ENCODE data around the gene MALRD1.

The MALRD1 gene

DNA sequence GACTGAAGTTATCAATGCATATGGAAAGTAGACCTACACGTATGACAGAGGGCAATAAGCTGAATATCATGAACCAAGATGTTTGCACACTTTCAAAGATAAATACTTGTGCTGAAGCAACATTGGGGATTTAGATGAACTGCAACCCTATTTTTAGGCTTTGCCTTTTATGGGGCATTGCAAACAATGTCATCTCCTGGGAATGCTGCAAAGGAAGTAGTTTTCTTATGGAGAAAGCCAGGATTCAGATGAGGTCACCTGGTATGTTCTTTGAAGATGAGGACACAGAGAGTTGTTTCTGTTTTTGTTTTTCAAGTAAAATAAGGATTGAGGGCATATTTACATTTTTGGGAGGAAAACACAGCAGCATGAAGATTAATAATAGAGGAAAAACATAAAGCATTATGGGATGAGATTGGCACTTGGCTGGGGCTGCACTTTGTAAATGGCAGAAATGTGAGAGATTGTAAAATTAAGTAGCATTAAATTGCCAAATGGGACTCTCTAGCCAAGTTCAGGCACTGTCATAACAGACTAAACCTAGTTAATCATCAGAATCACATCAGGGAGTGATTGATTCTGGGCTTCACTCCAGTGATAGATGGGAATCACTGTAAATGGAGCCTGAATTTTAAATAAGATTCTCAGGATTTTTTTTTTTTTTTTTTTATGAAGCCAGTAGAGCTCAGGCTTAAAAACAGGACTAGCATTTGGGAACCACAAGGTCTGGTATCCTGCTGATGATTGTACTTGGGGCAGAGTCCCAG, 63.1 kb downstream of the MALRD1 start:
- no peak for DNase-seq

DNA sequence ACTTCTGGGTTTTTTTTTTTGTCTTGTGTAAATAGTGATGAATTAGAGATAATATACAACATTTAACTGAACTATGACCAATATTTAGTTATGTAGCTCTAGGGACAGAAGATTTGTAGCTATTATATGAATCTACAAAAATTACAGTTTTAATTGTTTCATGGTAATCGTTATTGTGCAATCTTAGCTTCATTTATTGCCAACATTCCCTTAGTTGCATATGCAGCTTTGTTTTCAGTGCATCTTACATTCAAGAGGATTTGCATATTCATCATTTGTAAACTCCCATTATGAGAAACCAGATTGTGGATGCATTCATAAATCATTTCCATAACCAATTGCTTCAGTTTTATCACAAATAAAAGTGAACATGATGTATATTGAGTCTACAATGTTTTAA, 68.8 kb downstream of the MALRD1 start:
- no peak for DNase-seq

DNA sequence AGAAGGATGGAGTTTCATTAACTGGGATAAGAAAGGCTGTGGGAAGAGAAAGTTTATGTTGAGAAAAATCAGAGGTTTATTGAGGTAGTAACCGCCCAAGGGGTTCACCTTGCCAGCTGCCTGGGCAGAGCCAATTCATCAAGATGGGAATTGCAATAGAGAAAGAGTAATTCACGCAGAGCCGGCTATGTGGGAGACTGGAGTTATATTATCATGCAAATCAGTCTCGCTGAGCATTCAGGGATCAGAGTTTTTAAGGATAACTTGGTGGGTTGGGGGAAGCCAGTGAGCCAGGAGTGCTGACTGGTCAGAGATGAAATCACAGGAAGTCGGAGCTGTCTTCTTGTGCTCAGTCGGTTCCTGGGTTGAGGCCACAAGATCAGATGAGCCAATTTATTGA, 70.6 kb downstream of the MALRD1 start:
- no peak for DNase-seq

DNA sequence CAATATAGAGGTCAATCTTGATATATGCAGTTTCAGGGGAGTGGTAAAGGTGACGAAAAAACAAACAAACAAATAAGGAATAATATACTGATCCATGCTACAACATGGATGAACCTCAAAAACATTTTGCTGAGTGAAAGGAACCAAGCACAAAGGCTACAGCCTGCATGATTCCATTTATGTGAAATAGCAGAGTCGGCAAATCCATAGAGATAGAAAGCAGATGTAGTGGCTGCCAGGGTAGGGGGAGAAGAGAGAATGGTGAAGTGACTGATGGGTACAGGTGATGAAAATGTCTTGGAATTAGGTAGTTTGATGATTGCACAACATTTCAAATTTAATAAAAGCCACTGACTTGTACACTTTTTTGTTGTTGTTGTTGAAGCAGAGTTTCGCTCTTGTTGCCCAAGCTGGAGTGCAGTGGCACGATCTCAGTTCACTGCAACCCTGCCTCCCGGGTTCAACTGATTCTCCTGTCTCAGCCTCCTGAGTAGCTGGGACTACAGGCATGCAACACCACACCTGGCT, 71.8 kb downstream of the MALRD1 start:
- DNase-seq = no peak

DNA sequence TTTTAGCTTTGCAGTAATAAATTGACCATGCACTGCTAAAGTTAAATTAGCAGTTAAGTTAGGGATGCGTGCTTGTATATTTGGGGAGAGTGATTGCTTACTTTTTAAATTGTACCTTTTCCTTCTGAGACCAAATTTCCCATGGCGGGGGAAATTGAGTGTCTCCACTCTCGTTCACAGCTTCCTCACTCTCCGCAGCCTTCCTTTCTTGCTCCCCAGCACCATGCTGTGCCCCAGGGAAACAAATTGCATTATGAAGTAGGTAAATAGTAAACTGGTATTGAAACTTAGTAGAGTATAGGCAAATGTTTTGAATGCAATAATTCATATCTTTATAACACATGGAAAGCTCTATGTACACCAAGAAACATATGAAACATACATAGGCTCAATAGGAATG, 85.4 kb downstream of the MALRD1 start:
- no peak for DNase-seq

DNA sequence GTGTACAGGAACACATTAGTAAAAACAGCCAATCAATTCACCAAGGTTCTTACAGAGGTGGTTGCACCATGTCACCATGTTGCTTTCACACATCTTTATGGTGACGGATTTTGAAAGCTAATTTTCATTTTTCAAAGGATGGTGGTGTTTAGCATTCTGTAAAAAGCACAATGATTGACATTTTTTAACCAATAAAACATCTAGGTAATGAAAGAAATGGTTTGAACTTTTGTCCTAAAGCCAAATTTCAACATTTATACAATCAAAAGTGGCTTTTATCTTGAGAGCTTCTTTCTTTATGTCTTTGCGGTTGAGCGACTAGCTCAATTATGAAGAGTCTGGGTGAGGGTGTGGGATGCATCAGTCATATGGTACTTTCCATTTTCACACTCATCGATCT, 94.4 kb downstream of the MALRD1 start:
- no peak for DNase-seq

DNA sequence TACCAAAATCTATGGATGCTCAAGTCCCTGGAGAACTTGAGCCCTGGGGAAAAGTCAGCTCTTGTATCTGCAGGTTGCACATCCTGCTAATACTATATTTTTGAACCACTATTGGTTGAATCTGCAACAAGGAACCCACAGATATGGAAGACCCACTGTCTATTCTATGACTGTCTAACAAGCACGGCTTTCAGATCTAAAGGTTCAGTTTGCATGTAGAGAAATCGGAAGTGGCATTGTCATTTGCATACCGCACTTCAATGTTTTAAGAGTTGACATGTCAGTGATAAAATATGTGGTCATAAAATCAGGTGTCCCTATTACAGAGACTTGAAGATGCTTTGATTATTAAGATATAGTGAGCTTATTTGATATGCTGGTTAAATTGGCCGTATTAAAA, 95.6 kb downstream of the MALRD1 start:
- no peak for DNase-seq

DNA sequence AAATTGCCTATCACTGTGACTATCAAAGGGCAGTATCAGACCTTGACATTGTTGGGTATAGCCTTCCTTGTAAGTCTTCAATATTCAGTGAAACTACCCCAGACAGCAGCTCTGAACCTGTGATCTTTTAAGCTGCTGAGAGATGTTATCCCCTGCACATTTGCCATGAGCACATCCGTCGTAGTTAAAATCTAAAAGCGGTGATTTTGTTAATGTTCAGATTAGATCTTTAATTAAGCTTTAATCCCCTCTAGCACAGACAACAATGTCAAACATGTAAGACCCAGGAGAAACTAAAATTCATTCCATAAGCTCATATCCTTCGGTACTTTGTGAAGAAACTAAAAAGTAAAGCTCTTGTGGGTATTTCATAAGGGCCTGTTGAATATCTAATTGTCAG, 105.8 kb downstream of the MALRD1 start:
- DNase-seq = no peak

DNA sequence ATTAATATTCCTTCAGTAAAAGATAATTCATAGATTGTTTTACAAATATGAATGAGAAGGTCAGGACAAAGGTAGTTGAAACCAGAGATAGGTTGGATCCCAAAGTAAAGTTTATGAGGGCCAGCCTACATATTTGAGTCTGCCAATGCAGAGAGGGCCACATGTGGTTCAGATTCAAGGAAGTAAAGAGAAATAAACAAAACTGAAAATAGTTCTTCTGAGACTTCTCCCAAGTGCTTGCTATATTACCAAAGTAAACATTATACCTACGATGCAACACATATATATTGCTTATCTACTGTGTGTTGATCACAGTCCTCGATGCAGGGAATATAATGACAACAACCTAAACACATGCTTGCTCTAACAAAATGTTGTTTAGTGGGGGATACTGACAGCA, 109.8 kb downstream of the MALRD1 start:
- DNase-seq = no peak

DNA sequence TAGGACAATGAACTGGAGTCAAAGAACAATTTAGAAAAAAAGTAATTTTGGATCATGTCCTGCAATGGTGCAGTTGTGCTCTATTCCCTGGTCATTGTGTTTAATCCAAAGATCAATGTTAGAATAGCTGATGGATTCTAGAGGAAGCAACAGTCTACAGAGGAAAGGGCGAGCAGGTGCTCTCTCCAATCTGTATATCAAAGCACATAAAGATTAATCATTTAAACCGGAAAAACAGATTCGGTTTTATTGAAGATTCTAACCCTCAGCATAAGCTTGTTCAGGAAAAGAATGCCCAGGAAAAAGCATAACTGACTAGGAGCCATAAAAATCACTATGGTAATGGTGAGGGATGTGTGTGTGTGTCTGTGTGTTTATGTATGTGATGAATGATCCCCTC, 110.3 kb downstream of the MALRD1 start:
- no peak for DNase-seq

DNA sequence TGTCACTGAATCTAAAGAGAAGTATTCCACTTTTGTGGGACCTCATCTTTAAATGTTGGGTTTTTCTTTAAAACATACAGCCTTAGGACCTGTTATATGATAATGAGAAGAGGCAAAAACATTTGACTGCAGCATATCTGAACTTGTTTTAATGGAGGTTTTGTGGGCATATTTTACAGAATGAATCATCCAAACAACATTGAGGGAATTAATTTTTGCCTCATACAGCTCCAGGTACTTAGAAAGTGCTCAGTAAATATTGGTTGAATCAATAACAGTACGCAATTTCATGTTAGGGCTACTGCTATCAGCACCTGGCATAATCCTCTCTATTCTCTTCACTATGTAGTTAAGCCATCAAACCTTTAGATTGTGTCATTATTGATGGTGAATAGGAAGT, 115.9 kb downstream of the MALRD1 start:
- DNase-seq = no peak

DNA sequence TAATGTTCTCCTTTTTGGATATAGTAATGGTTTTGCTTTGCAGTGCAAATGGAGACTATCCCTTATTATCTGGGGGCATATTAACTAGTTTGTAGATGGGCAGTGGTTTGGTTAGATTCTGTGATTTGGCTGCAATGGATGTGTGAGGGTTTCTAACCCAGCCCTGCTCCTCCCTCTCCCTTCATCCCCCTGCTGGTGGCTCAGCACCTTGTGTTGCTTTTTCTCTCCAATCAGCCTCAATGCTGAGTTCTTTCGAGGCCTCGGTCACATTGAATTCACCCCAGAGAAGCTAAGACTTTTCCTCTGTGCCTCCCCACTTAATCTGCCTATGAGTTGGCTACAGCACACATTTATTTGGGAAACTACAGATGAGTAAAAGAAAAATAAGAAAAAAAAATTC, 120.0 kb downstream of the MALRD1 start:
- no peak for DNase-seq

DNA sequence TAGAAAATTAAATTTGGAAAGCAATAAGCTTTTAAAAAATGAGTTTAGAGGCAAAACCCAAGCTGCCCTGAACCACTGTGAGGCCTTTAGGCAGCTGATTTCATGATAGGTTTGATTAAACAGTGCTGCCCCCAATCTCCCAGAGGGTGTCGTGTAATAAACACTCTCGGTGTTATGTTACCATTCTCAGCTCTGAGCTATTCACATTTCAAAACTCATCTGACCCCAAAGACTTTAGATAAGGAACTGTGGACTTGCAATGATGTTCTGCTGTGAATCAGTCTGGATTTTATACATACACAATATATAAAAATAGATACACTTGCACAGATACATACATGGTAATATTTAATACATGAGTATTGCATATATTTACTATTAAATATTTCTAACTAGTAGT, 120.4 kb downstream of the MALRD1 start:
- no peak for DNase-seq

DNA sequence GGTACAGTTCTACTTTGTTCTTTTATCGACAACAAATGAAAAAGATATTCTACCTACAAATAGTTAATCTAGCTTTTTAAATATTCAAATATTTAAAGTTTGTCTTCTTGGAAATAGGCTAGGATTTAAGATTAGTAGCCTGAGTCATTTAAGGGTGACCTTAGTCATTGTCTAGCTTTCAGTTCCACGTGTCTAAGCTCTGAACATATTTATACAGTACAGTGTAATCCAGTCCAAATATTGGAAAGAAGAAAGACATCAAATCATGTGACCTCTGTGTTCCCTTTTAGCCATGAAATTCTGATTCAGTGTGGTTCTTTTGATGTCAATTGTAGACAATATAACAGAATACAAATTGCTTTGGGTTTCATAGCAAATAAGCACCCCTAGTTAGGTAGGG, 121.1 kb downstream of the MALRD1 start:
- no peak for DNase-seq

DNA sequence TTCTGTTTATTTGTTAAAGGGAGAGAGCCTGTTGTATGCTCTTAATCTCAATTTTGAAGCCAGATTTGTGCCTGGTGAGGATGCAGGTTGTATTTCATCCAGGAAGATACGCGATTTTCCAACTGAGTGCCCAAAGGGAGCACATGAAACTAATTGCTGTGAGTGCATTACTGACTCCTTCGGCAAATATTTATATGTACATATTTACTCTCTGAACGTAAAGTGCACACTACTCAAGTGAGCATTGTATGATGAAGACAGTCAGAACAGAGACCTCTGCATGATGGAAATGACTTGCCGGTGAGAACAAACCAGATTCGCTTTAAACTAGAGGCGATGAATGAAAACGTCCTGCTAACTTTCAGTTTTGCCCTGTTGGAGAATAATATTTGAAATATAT, 130.1 kb downstream of the MALRD1 start:
- DNase-seq = no peak

DNA sequence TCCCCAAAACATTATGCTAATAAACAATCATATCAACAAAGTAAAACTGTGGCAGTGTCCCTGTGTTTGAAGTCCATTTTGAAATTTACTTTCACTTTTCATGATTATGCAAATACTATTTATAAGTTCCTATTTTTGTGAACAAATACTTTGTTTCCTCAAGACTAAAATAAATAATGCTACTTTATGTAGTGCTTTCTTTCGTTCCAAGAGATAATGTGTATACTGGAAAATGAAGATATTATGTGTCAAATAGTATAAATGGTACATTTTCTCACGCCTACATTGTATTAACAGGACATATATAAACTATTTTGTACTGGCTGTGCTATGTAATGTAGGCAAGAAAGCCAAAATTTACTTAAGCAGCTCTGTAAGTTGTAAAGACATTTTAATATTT, 136.3 kb downstream of the MALRD1 start:
- DNase-seq = no peak

DNA sequence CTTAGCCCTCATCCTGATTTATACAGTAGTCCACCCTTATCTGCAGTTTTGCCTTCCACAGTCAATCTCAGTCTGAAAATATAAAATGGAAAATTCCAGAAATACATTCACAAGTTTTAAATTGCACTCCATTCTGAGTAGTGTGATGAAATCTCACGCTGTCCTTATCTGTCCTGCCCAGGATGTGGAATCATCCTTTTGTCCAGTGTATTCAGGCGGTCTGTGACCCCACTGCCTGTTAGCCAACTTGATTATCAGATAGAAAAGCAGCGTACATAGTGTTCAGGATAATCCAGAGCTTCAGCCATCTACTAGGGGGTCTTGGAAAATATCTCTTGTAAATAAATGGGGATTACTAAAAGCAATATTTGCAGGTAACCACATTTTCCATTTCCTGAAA, 146.3 kb downstream of the MALRD1 start:
- no peak for DNase-seq

DNA sequence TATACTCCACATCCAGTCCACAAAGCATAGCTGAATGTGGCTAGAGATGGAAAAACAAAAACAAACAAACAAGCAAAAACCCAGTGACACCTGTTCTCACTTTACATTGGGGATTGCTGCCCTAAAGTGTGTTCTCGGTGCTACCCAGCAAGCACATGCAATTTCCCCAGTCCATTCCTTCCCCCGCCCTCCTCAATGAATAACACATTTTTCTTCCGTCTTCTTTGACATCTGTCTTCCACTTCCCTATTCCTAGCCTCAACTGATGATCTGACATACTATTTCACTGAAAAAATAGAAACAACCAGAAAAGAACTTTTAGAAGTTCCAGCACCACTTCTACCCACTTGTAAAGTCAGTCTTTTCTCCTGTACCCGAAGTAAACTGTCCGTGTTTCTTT, 147.1 kb downstream of the MALRD1 start:
- no peak for DNase-seq

DNA sequence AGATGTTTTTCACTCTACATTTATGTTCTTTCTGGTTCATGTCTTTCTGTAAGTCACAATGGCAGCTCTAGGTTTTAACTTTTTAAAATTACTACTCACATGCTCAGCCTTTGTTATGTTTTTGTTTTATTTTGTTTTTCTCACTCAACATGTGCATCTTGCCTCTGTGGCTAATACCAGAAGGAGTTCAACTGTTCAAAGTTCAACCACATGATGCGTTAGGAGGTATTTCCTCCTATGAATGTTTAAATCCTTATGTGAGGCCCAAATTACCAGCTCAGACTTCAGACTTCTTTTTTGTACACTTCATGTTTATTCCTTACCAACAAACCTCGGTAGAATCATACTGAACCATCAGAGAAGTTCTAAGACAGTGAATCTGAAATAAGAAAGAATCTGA, 151.6 kb downstream of the MALRD1 start:
- no peak for DNase-seq

DNA sequence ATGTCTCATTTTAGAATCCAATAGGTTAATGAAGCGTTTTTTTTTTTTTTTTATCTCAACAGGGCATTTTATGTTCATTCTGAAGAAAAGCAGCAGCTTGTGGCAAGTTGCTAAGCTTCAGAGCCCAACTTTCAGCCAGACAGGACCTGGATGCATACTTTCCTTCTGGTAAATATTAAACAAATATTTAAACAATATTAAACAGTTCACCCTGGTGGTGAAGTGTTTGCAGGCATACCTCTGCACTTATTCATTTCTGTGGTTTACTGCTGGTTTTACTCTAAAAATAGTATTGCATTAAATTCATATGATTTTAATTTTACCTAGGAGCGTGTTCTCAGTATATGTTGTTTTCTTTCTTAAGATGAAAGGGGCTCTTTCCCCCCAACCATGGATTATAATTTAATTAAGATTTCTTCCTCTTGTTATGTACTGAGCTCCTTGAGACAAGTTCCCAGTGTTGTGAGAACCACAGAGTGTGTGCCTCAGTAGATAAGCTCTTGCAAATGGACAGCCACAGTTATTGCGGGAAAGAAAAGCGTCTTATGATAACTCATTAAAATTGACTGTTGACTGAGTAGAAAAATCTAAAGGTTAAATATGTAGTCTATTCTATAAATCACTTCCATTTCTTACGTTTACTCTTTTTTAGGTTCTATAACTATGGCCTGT, 155.8 kb downstream of the MALRD1 start:
- no peak for DNase-seq

DNA sequence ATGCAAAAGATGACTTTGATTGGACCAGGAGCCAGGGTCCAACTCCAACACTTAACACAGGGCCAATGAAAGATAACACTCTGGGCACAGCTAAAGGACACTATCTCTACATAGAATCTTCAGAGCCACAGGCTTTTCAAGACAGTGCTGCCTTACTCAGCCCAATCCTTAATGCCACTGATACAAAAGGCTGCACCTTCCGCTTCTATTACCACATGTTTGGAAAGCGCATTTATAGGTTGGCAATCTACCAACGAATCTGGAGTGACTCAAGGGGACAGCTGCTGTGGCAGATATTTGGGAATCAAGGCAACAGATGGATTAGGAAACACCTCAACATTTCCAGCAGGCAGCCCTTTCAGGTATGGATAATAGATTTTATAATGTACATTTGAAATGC, 160.7 kb downstream of the MALRD1 start:
- DNase-seq = no peak

DNA sequence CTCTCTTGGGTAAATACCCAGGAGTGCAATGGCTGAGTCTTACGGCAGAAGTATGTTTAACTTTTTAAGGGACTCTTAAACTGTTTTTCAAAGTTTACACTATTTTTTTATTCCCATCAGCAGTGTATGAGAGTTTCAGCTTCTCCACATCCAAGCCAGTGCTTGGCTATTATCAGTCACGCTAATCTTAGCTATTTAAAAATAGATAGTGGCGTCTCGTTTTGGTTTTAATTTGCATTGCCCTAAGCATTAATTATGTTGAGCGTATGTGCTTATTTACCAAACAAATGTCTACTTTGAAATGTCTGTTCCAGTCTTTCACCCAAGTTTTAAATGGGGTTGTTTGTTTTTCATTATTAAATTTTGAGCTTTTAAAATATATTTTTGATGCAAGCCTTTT, 164.0 kb downstream of the MALRD1 start:
- DNase-seq = no peak

DNA sequence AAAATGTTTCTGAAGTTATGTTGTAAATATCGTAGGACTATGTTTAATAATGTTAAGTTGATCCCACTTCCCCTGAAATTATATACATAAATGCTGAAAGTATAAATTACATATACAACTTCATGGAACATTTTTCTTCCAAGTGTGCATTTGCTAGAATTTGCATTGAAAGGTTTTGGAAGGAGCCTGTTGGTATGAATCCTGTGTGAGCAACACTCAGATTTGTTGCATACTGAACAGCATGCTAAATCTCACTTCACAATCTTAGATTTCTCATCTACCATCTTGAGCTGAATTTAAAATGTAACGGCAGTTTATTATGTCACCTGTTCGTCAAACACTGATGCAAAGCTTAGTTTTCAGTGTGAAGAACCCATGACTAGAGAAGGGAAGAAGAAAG, 172.6 kb downstream of the MALRD1 start:
- no peak for DNase-seq

DNA sequence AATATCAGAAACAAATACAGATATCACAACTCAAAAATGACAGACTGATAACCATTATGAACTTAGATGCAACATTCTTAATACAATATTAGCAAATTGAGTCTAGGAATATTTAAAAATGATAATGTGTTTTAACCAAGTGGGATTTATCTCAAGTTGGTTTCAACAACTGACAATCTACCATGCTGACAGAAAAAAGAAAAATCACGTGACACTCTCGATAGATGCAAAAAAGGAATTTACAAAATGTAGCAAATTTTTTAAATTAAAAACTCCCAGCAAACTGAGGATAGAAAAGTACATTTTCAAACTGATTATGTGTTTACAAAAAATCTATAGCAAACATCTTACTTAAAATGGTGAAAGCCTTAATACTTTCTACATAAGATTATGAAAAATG, 177.4 kb downstream of the MALRD1 start:
- no peak for DNase-seq

DNA sequence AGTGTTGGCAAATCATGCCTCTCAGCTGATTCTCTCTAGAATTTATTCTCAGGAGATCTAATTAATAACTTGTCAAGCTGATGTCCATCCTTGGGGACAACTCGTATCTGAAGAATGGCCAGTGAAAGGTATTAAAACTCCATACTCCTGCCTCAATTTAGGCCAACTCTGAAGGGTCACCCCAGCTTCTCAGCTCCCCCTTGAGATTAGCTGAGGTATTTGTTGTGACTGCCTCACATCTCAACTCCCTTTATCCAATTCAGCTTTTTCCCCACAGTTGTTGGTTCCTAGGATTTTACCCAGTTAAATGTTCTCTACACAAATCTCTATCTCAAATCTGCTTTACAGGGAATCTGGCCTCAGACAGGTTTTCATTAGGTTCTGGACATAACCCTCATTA, 182.4 kb downstream of the MALRD1 start:
- no peak for DNase-seq
